ENCODE measurements around the gene HSD11B1.

- TF ChIP-seq, protein P1, sequence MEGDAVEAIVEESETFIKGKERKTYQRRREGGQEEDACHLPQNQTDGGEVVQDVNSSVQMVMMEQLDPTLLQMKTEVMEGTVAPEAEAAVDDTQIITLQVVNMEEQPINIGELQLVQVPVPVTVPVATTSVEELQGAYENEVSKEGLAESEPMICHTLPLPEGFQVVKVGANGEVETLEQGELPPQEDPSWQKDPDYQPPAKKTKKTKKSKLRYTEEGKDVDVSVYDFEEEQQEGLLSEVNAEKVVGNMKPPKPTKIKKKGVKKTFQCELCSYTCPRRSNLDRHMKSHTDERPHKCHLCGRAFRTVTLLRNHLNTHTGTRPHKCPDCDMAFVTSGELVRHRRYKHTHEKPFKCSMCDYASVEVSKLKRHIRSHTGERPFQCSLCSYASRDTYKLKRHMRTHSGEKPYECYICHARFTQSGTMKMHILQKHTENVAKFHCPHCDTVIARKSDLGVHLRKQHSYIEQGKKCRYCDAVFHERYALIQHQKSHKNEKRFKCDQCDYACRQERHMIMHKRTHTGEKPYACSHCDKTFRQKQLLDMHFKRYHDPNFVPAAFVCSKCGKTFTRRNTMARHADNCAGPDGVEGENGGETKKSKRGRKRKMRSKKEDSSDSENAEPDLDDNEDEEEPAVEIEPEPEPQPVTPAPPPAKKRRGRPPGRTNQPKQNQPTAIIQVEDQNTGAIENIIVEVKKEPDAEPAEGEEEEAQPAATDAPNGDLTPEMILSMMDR (optimal IDR thresholded peaks at IDR 0.05 in 1 of 3, IDR thresholded peaks at IDR 0.05 in 1 of 3, conservative IDR thresholded peaks at IDR 0.05 in 1 of 3; ENCODE audit: extremely low read depth in 1 of 3, insufficient read depth in 2 of 3, low read length in 3 of 3) = no peak
- TF ChIP-seq EZH2 (IDR thresholded peaks at IDR 0.05; ENCODE audit: low read length) = no peak
These were observed 2.7 kb downstream of the HSD11B1 start for GRCh38 chr1:209707308-209707707.
